ENCODE data around the gene UBL3.

Gene UBL3

DNA sequence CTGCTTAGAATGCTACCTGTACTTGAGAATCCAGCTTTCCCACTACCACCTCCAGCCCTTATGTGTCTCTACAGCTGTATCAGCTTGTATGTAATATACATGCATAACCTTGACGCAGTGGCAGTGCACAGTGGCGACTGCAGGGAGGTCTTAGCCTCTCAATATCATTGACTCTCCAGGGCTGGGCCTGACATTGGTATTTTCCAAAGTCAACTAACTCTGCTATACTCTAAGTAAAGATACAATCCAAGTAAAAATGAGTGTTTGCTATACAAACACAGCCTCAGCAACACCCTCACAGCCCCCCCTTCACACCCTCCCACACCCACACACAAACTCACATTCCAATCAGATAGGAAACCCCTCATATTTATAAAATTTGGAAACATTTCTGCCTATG lies 6.7 kb upstream of the UBL3 start:
- DNase-seq (ENCODE audit: low read depth) = no peak

DNA sequence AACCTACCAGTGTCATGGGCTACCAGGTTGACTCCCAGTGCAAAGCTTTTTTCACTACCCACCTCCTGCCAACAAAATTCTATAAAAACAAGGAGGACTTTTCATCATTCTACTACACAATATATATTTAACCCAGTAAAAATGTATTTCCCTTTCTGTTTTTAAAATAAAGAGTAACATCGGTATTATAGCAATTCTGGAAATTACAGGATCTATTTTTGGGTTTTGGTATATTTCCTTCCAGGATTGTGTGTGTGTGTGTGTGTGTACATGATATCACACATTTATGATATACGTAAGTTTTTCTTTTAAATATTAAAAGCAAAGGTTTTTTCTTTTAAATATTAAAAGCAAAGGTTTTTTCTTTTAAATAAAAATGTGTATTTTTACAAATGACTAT lies 6.0 kb upstream of the UBL3 start:
- no peak for DNase-seq (ENCODE audit: low read depth)

GRCh38 chr13:29855784-29856183 lies 5.4 kb upstream of the UBL3 start:
- DNase-seq (ENCODE audit: low read depth) = no peak

- no peak for DNase-seq (ENCODE audit: low read depth)
These were observed 4.6 kb upstream of the UBL3 start for GRCh38 chr13:29855009-29855408.

DNA sequence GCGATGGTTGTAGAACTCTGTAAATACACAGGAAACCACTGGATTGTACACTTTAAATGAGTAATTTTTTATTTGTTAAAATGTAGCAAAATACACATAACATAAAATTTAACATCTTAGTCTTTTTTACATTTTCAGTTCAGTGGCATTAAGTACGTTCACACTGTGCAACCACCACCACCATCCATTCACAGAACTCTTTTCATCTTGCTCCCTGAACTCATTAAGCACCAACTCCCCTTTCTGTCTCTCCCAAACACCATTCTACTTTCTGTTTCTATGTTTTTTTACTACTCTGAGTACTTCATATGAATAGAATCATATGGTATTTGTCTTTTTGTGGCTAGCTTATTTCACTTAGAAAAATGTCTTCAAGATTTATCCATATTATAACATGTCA lies 2.7 kb upstream of the UBL3 start:
- no peak for DNase-seq (ENCODE audit: low read depth)

DNA sequence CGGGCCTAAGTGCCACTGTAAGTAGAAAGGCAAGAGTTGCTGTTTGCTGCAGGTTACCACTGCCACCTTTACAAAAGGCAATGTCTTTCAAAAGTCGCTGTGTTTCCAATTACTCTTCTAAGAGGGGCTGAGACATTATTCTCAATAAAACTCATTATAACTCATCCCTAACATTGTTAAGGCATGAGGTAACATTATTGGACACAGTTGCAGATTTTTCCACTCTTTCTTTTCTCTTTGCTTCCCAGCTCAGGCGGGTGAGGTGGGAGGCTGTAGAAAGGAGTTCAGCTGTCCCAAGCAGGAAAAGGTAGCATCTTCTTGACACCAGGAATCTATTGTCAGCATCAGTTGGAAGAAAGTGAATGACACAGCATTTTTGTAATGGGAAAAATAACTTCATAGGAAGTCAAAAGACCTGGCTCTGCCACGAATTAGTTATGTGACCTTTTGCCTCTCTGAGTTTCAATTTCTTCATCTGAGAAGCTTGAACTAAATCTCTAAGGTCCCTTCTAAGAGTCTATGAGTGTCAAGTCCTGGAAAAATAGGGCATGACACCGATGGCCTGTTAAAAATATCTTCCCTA lies 2.1 kb upstream of the UBL3 start:
- DNase-seq (ENCODE audit: low read depth) = no peak

DNA sequence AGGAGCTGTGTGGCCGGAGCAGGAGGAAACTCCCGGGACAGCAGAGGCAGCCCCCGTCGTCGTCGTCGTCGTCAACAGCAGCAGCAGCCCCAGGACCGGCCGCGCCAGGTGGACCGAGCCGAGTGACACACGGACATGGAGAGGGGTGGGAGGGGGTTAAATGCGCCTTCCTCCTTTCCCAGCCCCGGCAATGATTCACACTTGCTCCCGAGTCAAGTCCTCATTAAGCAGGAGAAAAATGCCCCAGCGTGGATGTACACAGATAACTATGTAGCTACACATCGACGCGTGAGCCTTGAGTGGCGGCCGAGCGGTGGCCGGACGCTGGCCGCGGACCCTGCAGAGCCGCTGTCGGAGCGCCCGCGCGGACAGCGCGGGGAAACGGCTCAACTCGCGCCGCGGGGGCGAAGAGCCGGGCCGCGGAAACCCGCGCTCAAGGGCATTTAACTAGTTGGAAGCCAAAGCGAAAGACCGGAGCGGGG lies 645 bp downstream of the UBL3 start:
- DNase-seq (ENCODE audit: low read depth) = peak; percentile 67

- DNase-seq (ENCODE audit: low read depth) = peak; percentile 18
These were observed 1.3 kb downstream of the UBL3 start for GRCh38 chr13:29849071-29849631.

DNA sequence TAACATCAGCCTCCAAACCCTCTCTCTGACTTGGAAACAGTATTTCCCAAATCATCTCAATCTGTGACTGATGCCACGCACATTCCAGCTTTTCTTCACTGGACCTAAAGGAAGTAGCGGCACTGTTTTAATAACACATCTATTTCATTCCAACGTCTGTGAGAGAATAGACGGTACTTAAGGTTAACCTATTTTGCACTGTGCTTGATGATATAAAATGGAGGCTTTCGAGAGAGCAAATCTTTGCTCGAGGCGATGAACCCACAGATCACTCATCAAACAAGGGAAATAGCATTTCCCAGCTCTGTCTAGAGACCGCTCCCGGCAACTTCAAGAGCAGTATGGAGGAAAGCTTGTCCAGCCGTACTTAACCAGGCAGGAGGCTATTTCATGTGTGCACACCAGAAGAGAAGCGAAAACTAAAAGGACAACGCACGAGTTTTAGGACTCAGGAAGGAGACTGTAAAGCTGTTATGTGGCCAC lies 2.9 kb downstream of the UBL3 start:
- DNase-seq (ENCODE audit: low read depth) = peak; percentile 48

DNA sequence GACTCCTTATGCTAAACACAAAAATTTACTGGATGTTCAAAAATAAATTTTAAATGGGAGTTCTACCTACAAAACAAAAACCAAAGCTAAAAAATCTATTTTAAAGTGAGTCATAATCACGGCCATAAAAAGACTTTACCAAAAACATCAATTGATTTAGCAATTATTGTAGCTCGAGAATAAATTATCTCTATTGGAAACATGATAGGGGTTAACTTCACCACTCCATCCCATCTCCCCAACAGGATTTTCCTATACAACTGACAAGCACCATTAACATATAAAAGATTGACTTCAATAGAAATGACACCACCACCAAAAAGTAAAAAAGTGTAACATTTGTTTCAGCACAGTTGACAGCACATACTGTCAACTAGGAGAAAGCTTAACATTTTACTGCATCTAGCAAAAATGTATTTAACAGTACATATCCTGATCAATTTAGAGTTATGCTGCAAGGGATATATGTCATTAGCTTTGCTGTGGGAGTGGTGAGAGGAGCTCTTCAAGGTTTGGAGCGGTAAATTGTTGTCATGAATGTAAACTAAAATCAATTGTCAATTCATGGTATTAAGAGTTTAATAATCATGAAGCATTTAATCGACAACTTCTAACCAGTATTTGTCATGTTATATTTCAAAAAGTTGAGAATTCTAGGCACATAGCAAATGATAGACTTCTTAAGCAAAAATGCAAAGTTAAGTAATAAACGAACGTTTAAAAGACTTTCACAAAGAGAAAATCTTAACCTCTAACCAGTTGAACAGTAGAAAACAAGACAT lies 3.8 kb downstream of the UBL3 start:
- no peak for DNase-seq (ENCODE audit: low read depth)

GRCh38 chr13:29845440-29846056 lies 4.9 kb downstream of the UBL3 start:
- peak; percentile 22 for DNase-seq (ENCODE audit: low read depth)

DNA sequence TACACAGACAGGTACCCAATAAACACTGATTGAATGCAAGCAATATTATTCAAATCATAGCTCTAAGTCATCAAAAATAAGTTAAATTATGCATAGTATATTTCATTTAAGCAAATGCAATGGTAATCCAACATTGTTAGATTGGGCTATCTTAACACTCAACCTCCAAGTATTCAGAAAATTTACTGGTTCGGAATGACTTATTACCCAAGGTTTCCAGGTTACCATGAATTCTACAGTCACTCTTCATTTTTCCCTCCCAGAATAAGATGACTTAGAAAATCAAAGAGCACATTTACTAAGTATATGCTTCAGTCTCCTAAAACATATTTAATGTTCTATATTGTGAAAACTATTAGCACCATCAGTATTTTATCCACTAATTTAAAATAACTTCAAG lies 6.0 kb downstream of the UBL3 start:
- no peak for DNase-seq (ENCODE audit: low read depth)

GRCh38 chr13:29840585-29840984 lies 9.8 kb downstream of the UBL3 start:
- DNase-seq (ENCODE audit: low read depth) = no peak

DNA sequence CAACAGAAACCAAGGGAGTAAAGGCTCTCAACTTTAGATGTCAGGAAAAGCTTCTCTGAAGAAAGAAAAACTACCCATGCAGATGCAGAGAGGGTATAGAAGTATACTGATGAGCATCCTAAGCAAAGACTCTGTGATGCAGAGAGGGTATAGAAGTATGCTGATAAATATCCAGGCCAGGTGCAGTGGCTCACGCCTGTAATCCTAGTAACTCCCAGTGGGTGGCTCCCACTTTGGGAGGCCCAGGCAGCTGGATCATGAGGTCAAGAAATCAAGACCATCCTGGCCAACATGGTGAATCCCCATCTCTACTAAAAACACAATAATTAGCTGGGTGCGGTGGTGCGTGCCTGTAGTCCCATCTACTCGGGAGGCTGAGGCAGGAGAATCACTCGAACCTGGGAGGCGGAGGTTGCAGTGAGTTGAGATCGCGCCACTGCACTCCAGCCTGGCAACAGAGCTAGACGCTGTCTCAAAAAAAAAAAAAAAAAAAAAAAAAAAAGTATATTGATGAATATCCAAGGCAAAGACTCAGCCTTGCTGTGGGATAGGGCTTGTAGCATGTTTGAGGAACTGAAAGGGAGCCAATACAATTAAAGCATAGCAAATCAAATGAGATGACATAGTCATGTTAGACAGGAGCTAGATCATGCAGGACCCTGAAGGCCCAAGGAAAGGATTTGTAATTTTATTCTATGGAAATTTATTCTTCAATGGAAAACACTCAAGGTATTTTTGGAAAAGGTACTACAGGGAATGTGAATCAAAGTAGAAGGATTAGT lies 14.9 kb downstream of the UBL3 start:
- DNase-seq (ENCODE audit: low read depth) = no peak

DNA sequence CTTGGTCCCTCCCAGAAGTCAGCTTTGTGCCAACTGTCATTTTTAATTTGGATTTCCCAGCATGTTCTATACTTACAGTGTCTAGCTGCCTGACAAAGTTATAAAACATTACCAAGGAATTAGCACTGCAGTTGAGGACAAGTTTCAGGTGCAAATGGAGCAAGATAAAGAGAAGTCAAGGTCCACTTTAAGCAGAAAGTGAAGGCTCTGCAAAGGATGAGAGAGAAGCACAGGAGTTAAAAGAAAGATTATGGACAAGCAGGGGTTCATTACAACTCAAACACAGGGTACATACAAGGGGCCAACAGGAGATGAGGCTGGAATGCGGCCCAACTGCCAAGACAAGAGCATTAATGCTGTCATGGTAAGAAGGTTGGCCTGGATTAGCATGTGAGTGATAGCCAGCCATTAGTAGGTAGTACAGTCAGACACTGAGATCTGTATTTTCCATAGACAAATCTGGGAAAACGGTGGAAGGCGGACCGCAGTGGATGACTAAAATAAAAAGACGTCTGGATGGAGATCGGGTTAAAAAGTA lies 17.6 kb downstream of the UBL3 start:
- no peak for DNase-seq (ENCODE audit: low read depth)

DNA sequence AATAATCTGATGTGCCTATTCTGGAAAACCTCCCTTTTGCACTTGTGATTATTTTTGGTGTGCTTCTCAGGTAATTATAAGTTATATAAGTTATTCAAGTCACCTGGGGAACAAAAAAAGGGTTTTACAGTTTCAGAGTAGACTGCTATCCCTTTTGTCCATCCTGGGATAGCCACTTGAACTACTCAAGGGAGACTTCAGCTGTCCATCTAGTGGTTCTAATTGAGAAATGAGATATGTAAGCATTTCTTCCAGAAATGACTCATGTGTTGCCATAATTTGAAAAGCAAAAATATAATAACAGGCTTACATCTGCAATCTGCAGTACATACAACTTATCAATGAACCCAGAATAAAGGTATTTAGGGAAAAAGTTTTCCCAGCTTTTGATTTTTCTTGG lies 20.4 kb downstream of the UBL3 start:
- DNase-seq (ENCODE audit: low read depth) = peak; percentile 31

- DNase-seq (ENCODE audit: low read depth) = no peak
These were observed 31.3 kb downstream of the UBL3 start for GRCh38 chr13:29819143-29819542.

GRCh38 chr13:29817604-29818378 lies 32.6 kb downstream of the UBL3 start:
- DNase-seq (ENCODE audit: low read depth) = no peak

DNA sequence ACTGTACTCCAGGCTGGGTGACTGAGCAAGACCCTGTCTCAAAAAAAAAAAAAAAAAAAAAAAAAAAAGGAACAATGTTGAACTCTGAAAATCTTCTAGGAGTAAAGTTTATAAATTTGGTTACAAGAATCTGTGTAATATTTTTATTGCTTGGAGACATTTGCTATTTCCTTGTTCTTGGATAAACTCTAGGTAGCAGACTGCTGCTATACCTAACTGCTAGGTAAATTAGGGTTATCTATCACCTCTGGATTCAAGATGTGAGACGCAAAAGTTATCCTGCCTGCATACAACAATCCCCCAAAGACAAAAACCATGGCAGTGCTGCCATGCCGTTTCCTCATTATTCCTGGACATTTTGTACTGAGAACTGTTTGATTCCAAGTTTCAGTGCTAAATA lies 33.7 kb downstream of the UBL3 start:
- DNase-seq (ENCODE audit: low read depth) = no peak

GRCh38 chr13:29815336-29815735 lies 35.1 kb downstream of the UBL3 start:
- DNase-seq (ENCODE audit: low read depth) = no peak

GRCh38 chr13:29810898-29811297 lies 39.5 kb downstream of the UBL3 start:
- DNase-seq (ENCODE audit: low read depth) = no peak

Measured in iris pigment epithelial cell (primary cell).